HFF-Myc (cell line): ENCODE results near the gene TAF3.

ENCODE experiments used
- DNase-seq: peaks from one replicate; pipeline ENCODE4 v3.0.0-alpha.2; 2011; ENCODE audit warnings: low read depth; ENCODE audit errors: extremely low read depth
- H3K4me3 ChIP-seq: replicated peaks from 2 replicates; pipeline ENCODE4 v1.5.1; 2011; ENCODE audit warnings: low read depth, mild to moderate bottlenecking, control low read depth, low read length
- CTCF ChIP-seq: IDR thresholded peaks from 2 replicates; pipeline ENCODE4 v1.5.1; 2012; ENCODE audit warnings: mild to moderate bottlenecking, low read depth, low read length, control low read depth; ENCODE audit errors: missing control alignments

Gene TAF3

GRCh38 chr10:8033812-8034465, 215.6 kb downstream of the TAF3 start:
- H3K4me3 ChIP-seq = no peak overlapping the region
- no peak for DNase-seq
- TF ChIP-seq CTCF = no peak

GRCh38 chr10:8034466-8035005, 216.2 kb downstream of the TAF3 start:
- TF ChIP-seq CTCF = no peak
- H3K4me3 ChIP-seq = no peak overlapping the region
- no peak for DNase-seq

GRCh38 chr10:8035006-8035640, 216.8 kb downstream of the TAF3 start:
- no peak for DNase-seq
- no peak for TF ChIP-seq CTCF
- no peak overlapping the region for H3K4me3 ChIP-seq

GRCh38 chr10:8035641-8036470, 217.6 kb downstream of the TAF3 start:
- no peak for DNase-seq
- TF ChIP-seq CTCF = no peak
- H3K4me3 ChIP-seq = no peak overlapping the region

- no peak for TF ChIP-seq CTCF
- no peak for DNase-seq
- no peak overlapping the region for H3K4me3 ChIP-seq
Measured at GRCh38 chr10:8036506-8037198, 218.3 kb downstream of the TAF3 start.

- DNase-seq = no peak
- no peak for TF ChIP-seq CTCF
Measured at GRCh38 chr10:8037199-8037801, 219.0 kb downstream of the TAF3 start.

More at GRCh38 chr10:8037199-8037801, 219.0 kb downstream of the TAF3 start:
- no peak overlapping the region for H3K4me3 ChIP-seq
